Occipital lobe (tissue), 1 donor: ENCODE data around the gene C12orf43. TPM values are rescaled to one million over a fixed set of nuclear protein-coding genes. Genes with fewer than 3 reads are reported as not detected.

Source experiments
- total RNA-seq: library from RNA; depleted of rRNA; stranded (reverse); fragments of >200 nt; gene quantifications from one replicate; pipeline ENCODE4 v1.2.3, GENCODE V29; 2014

C12orf43 gene
- total RNA-seq, 1 donor from 2014 or later, result 13.6 TPM

Other genes starting within 250 kb of the C12orf43 start
- gene SPPL3, start 112.1 kb downstream of the C12orf43 start, total RNA-seq, result 64.7 TPM
- not detected for gene HNF1A, start 37.9 kb downstream of the C12orf43 start, total RNA-seq
- 0.16 TPM for gene OASL, start 22.8 kb upstream of the C12orf43 start, total RNA-seq
- 2.7 TPM for gene P2RX7, start 116.4 kb upstream of the C12orf43 start, total RNA-seq
- gene P2RX4, start 193.6 kb upstream of the C12orf43 start, total RNA-seq, result 6.6 TPM